ENCODE measurements around the gene ACACA.

GRCh38 chr17:37384560-37385149, 22.0 kb downstream of the ACACA start:
- TF ChIP-seq, protein P1, sequence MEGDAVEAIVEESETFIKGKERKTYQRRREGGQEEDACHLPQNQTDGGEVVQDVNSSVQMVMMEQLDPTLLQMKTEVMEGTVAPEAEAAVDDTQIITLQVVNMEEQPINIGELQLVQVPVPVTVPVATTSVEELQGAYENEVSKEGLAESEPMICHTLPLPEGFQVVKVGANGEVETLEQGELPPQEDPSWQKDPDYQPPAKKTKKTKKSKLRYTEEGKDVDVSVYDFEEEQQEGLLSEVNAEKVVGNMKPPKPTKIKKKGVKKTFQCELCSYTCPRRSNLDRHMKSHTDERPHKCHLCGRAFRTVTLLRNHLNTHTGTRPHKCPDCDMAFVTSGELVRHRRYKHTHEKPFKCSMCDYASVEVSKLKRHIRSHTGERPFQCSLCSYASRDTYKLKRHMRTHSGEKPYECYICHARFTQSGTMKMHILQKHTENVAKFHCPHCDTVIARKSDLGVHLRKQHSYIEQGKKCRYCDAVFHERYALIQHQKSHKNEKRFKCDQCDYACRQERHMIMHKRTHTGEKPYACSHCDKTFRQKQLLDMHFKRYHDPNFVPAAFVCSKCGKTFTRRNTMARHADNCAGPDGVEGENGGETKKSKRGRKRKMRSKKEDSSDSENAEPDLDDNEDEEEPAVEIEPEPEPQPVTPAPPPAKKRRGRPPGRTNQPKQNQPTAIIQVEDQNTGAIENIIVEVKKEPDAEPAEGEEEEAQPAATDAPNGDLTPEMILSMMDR (IDR thresholded peaks at IDR 0.05; ENCODE audit: low read depth, low read length, poor library complexity, severe bottlenecking), result no peak
- no peak for TF ChIP-seq EZH2phosphoT487 (IDR thresholded peaks at IDR 0.05; ENCODE audit: borderline replicate concordance, low read length)

All from DOHH2 (cell line).